HG03135 (cell line): Measurements from ENCODE around the gene ZNF317.
"Not testable (repeated sequence)": the region's sequence is repeated elsewhere in the genome, so short reads cannot be mapped to it uniquely, and the experiment has no call there.

Experiments
- ATAC-seq: cut with Tn5 transposase; IDR thresholded peaks from one replicate; pipeline ENCODE4 v1.9.1; 2021; ENCODE audit warnings: mild to moderate bottlenecking, moderate library complexity; ENCODE audit not compliant: unreplicated experiment

ZNF317 gene

GRCh38 chr19:9171393-9171991, 31.3 kb downstream of the ZNF317 start:
- no peak for ATAC-seq

GRCh38 chr19:9175326-9175725, 35.1 kb downstream of the ZNF317 start:
- no peak for ATAC-seq

GRCh38 chr19:9178901-9179300, 38.7 kb downstream of the ZNF317 start, which contains the start of gene OR7D2:
TSS of gene OR7D2 (plus strand) at chr19:9178979. CDS start at chr19:9185782, 6,803 bp downstream.
- ATAC-seq: no peak

GRCh38 chr19:9183000-9183399, 42.8 kb downstream of the ZNF317 start:
- ATAC-seq: no peak

- no peak for ATAC-seq
Measured at GRCh38 chr19:9187191-9187590, 47.0 kb downstream of the ZNF317 start.

- no peak for ATAC-seq
Measured at GRCh38 chr19:9189535-9189934, 49.3 kb downstream of the ZNF317 start.

- ATAC-seq: not testable (repeated sequence)
Measured at GRCh38 chr19:9198044-9198443, 57.8 kb downstream of the ZNF317 start.

GRCh38 chr19:9205501-9206113, 65.4 kb downstream of the ZNF317 start:
- ATAC-seq: no peak
